HG02759 (cell line): ENCODE measurements around the gene STK39.

Source experiments
- ATAC-seq: cut with Tn5 transposase; IDR thresholded peaks from one replicate; pipeline ENCODE4 v1.9.1; 2021; ENCODE audit warnings: mild to moderate bottlenecking, moderate library complexity; ENCODE audit not compliant: unreplicated experiment

The STK39 gene

DNA sequence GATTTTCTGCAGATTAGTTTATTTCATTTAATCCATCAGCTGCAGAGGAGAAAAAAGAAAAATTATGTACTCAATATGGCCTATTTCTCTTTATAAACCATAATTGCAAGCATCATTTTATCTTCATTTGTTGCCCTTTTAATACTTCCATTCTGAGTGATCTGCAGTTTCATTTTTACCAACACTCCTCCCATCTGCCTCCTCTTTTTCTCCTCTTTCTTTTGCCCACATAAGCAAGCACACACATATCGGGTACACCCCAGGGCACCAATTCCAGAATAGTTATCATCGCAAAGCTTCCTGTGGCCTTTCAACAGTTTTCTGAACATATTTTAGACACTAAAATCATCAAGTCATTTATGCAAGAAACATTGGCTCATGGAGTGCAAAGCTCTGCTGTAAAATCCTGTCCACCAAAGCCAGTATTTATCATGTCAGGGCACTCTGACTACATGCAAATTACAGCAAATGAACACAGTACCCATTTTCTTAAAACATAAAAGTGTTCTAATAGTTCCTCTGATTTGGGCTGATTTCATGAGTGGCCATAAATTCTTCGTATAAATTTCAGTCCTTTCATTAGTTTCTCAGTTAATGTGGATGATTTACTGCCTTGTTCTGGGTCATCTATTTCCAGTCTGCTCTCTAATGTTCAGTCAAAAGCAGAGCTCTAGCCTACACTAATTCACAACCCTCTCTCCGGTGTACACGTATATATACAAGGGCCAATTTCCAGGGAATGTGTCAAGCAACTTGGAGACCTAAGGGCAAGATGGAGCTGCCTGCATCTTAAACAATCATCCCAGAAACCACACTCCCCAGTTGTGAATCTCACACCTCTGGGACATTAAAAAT, 281.3 kb downstream of the STK39 start:
- no peak for ATAC-seq

DNA sequence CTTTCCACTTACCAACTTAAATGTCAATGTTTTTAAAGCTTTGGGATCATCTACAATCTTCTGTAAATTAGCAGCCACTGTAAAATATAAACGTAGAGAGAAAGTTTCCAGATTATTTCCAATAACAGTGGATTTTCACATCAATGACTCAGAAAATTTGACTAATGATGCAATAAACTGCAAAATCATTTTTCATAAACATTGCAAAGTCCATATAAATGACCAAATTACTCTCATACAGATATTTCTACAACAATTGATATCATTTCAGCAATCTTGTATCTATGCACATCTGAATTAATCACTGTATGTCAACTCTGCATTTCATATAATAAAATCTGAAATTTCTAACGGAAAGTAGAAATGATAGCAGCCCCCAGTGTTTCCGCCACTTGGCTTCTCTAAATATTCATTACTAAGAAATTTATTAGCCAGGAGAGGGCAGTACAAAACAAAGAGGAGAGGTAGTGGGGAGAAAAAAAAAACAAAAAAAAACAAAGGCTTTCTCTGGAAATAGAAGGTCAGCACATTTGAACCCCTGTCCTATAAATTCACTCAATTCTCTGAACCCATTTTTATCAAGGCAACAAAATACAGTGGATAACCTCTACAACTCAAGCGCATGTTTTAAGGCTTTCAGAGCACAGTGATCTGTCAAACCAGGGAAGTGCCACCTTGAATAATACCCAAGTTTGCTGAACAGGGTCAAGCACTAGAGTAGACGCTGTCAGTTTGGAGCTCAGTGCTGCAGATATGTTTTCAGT, 282.6 kb downstream of the STK39 start:
- ATAC-seq, result no peak

DNA sequence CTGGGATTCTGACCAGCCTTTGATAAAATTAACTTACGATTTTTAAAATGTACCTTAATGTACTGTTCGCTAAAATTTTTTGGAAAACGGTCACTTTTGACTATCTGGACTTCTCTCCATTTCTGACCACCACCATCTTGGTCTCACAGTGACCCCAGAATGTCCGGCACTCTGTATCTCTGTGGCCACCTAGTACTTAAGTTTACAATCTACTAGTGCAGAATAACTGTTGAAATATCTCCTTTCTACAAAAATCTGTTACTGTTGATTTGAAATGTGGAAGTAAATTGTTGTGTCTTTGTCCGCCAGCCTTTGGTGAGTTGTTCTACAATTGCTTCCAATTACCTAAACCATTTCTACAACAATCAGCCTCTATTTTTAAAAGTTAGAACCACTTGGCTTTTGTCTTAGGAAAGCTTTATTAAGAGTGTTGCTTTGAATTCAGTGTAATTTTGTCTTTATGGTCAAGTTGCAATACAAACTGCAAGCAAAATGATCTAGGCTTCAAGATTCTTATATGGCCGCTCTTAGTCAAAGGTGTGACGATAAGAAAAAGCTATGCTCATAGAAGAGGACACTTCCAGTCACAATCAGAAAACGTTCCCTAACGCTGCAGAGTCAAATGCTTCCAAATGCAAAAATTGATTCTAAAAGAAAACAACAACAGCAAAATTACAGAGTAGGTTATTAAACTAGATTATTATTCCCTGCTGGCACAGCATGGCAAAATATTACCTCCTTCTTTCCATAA, 283.3 kb downstream of the STK39 start:
- no peak for ATAC-seq

DNA sequence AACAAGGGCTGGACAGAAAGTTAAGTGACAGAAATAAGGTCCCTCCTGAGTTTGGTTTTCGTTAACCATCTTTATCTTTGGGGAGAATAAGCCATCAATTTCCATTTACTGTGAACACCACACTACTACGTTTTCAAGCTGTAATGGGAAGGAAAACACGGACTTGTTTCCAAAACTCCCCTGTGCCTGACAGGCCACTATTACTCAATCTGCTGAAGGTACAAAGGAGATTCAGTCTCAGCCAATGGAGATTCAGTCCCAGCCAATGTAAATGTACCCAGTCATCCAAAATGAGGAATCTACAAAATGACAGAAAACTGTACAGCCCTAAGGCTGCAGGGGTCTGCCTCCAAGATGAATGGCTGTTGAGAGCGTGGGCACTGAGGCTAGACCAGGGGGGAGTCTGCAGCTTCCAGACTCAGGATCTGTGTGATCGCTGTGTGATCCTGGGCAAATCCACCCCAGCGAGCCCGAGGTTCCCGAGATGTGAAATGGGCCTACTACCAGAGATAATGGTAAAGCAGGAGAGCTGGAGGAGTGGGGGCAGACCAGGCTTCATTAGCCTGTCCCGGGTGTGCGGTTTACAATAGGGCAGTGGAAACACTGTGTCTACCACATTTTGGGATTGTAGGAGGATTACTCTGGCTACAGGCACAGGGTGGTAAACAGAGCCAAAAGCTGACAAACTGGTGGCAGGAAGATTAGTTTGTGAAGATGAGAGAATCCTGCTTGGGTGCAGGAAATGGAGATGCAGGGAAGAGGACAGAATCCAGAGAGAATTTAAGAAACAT, 284.8 kb downstream of the STK39 start:
- ATAC-seq, result no peak

DNA sequence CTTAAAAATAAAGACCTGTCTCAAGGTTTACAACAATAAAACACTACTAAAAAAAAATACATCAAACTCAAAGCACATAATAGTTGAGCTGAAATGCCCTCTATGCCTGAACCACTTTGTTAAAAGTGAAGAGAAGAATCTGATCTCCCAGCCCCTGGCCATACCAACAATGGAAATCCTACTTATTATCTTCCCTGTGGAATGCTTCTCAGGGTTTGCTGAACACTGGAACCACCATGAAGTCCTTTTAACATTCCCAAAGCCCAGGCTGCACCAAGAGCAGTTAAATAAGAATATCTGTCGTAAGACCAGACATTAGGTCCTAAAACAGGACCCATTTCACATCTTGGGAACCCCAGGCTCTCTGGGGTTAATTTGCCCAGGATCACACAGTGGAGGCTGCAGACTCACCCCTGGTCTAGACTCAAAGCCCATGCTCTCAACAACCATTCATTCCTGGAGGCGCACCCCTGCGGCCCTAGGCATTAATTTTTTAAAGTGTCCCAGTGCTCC, 285.8 kb downstream of the STK39 start:
- ATAC-seq, result no peak

DNA sequence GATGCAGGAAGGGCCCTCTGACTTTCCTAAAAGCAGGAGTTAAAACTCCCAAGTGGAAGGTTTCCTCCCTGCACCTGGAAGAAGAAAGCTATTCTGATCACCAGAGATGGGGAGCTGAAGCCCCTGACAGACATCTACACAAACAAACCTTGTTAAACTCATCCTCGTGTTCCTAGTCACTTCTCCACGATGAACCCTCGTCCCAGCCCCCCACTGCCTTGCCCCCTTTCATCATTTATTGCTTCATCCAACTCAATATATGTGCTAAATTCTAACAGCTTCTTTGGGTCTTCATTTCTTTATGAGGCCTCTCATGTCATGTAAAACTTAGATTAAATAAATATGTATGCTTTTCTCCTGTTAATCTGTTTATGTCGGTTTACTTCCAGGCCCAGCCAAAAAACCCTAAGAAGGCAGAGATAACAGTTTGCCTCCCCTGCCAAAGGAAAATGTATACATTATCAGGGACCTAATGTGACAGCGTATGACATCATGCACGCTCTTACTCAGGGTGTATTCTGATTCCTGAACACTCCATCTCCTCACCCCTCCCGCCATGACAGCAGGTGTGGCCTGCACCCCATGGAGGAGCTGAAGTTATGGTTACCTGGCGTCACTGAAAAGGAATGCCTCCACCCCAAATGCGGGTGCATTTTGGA, 287.2 kb downstream of the STK39 start:
- no peak for ATAC-seq

DNA sequence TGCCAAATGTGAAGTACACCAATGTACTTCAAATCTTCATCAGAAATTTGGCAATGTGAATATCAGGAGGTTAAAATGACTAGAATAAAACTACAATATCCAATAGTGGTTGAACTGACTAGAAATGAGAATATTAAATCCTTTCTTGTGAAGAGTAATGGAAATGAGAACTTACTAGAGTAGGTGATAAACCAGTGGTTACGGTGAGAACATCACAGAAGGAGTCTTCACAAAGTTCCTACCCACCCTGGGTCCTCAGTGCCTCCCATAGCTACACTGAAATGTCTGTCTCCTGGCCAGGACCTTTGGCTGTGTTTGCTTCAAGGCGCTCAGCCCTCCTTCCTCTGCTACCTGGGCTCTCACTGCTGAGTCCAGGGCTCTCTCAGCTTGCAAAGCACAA, 289.7 kb downstream of the STK39 start:
- no peak for ATAC-seq

DNA sequence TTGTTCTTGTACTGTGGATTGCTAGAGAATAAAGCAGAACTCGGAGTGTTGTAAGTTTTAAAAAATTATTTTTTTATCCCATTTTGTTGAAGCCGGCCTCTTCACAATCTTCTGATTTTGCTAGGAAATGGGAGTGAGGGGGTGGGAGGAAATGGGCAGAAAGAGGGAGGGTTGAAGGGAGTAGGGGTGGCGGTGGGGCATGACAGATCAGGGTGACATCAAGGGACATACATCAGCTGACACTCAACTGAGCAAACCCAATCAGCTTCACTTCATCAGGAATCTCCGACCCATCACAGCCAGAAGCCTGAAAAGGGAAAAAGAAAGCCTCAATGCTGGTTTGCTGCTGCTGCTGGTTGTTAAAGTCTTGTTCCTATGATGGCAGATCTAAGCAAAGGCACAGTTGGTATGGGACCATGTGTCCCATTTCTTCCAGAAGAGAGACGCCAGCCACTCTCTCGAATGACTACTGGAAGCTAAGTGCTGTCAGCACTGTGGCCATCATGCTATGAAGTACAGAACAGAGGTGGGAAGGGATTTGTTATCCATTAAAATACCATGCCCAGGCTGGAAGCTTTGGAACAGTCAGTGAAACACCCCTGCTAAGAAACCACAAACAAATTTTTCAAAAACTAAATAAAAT, 292.0 kb downstream of the STK39 start:
- ATAC-seq, result no peak

DNA sequence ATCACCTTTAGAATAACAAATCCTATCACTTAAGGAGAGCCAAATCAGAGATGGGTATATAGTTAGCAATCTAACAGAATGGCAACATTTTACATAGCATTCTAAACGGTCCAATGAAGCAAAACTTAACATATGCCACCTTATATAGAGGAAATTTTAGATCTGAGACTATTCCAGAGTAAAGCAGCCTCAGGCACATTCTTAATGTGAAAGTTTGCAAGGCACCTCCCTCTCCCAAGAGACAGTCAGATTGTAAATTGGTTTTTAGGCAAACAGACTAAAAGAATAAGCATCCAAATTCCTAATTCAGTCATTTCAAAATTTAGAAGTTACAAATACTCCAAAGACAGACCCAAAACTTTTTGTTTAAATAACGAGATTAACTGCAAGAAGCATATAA, 292.9 kb downstream of the STK39 start:
- ATAC-seq, result no peak

DNA sequence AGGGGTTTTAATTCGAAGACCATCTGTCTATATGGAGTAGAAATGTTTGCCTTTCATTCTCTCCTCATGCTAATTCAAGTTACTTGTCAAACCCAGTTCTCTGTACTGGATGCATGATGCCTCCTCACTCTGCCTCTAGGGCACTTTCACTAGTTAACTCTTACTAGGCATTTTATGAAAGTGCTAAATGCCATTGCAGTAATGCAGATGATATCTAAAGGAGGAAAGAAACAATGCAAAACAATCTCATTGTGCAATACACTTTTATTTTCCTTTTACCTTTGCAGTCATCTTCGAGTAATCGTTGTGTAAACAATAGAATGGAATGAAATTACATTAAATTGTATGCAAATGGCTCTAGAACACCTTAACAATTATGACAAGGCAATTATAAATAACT, 293.6 kb downstream of the STK39 start:
- ATAC-seq, result no peak

DNA sequence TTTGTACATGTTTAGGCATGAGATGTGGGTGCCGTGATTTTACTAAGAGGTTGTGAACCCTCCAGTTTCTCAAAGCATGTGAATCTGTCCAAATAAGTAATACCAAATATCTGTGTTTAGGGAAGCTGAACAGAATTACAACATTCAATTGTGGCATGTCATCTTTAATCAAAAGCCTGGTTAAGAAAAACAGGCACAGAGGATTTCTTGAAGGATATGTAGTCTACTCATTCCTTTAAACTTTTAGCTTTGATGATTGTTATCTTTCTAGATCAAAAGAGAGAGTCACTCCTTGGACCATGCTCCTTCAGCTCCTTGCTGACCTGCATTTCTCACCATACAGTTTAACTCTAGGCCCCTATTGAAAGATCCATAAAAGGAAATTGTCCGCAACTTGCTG, 296.8 kb downstream of the STK39 start:
- no peak for ATAC-seq

DNA sequence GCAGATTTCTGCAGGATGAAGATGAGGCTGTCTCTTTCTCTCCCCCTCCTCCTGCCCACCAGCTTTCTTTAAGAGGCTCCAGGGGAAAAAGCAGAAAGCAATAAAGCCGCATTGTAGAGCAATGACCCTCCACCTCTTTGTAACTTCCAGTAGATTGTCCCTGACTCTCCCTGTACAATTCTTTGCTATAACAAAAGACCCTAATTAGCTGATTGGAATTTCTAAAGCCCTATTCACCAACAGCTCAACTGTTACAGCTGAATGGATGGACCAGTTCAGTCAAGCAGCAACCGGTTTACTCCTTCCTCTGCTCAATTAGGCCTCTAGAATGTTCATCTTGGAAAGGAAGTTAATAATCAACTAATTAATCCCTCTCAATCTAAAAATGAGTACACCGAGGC, 301.0 kb downstream of the STK39 start:
- no peak for ATAC-seq

DNA sequence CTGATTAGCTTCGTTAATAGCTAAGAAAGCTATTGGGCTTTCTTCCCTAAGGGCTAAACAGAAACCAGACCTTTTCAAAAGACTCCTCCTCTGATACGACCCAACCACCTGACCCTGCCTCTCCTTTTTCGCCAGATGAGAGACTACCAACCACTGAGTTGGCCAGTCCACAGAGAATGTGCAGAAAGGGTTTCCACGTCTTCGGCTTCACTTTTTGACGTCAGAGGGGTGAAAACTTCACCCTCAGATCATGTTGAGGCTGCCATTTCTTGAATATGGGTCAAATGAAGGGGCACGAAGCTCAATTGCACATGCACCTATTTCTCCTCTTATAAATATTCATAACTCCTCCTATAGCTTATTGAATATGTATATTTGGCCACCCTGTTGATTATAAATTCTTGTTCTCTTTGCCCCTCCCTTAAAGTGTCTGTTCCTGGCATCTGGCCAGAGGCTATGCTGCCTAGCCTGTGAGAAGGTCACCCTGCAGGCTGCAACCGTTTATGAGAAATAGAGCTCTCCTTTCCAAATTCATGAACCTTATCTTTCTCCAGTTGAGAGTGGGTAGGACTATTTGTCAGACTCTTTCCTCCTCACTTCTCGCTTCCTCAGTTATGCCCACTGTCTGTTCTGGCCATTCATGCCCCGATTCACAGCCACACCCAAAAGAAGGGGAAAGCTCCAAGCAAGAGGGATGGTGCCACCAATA, 301.6 kb downstream of the STK39 start:
- no peak for ATAC-seq

DNA sequence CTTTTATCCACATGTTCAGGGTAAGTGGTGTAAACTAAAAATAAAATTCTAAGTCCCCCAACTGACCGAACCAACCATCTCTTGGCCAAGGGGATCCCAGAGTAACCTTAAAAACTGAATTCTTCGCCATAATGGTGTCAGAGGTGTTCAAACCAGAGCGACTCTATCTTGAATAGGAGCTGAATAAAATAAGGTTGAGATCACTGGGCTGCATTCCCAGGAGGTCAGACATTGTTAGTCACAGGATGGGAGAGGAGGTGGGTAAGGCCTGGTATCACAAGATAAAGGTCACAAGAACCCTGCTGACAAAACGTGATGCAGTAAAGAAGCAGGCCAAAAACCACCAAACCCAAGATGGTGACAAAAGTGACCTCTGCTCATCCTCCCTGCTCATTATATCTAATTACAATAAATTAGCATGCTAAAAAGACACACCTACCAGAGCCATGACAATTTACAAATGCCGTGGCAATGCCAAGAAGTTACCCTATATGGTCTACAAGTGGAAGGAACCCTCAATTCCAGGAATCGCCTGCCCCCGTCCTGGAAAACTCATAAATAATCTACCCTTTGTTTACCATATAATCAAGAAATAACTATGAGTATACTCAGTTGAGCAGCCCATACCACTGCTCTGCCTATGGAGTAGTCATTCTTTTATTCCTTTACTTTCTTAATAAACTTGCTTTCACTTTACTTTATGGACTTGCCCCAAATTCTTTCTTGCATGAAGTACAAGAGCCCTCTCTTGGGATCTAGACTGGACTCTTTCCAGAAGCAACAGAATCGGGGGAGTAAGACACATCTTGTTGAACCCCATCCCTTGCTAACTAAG, 302.4 kb downstream of the STK39 start:
- no peak for ATAC-seq

DNA sequence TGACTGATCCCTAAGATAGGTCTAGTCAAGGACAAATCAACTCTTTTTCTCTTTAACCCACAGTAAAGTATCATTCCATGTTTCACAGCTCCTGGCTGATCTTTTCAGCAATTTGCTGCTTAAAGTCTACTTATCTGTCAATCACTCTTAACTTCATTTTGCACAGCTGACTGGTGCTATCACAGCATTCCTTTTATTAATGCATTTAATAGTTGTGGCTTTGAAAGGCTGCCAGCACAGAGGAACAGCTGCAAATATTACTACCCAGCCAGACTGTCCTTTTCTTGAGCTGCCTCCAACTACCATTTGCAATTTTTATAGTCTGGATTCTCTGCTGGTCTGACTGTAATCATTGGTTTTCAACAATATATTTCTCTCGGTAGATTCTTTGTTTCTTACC, 303.5 kb downstream of the STK39 start:
- no peak for ATAC-seq

DNA sequence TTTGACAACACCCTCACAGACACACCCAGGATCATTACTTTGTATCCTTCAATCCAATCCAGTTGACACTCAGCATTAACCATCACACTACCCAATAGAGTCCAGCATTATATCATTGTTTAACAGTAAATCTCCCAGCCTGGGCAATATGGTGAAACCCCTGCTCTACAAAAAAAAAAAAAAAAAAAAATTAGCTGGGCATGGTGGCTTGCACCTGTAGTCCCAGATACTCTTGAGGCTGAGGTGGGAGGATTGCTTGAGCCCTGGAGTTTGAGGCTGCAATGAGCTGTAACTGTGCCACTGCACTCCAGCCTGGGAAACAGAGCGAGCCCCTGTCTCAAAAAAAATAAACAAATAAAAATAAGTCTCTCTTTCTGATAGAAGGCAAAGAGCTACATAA, 304.0 kb downstream of the STK39 start:
- no peak for ATAC-seq

DNA sequence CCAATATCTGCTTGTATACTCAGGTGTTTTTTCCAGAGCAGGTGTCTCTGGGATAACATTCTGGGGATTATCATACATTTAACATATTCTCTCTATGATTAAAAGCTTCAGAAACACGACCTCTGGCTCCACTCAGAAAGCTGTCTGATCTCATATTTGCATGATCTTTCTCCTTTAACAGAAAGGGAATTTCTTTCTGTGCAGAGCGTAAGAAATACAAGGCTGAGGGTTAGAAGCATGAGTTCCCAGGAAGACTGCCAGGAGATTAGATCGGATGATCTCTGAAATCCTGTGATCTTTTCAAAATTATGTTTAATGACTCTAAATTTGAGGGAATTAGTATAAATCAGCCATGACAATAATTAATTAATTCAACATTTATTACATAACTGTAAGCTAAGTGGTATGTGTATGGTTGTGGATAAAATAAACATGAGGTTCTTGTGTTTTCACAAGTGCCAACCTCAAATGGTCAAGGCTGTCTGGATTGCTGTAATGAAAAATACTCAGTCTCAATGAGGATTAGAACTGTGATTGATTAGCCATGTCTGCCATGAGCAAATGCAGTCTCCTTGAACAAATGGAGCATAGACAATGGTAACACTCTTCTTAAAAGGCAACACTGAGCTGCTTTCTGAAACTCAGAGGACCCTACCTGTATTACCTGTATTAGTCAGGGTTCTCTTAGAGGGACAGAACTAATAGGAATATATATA, 304.9 kb downstream of the STK39 start:
- no peak for ATAC-seq
